Stimulated activated CD8-positive, alpha-beta memory T cell treated with anti-CD3 and anti-CD28 coated beads, Interleukin-7, amount 100 ng/mL, for 24 hours (primary cell): ENCODE measurements around the gene MED31.
"Not testable (repeated sequence)": the region's sequence is repeated elsewhere in the genome, so short reads cannot be mapped to it uniquely, and the experiment has no call there.

Experiments
- DNase-seq: peaks from one replicate; pipeline ENCODE4 v3.0.0-alpha.2; 2020; ENCODE audit warnings: low read depth

The MED31 gene

DNA sequence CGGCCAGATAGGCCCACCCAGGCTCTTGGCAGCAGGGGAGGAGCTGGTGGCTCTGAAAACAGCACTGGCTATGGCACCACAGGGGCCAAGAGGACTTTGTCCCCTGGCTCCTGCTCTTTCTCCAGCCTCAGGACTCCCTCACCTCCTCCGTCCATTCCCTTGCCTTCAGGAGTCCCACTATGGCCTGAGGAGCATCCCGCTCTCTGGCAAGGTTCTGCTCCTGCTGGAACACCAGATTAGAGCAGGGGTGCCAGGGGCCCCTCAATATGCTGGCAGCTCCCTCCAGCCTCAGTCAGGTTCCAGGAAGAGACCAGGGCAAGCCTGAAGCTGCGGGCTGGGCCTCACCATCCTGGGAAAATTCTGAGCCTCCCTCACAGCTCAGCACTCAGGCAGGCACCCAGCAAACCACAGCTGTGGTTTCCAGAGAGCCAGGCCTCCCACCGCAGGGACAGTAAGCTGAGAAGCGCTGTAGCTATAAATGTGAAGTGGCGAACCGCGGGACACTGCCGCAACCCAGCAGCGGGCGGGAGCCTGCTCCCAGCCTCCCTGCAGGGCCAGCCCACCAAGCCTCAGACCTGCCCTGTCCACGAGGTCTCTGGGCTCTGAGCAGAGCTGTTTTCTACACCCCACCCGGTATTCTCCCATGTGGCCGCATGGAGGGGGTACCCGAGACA, 25.9 kb upstream of the MED31 start:
- DNase-seq: no peak

DNA sequence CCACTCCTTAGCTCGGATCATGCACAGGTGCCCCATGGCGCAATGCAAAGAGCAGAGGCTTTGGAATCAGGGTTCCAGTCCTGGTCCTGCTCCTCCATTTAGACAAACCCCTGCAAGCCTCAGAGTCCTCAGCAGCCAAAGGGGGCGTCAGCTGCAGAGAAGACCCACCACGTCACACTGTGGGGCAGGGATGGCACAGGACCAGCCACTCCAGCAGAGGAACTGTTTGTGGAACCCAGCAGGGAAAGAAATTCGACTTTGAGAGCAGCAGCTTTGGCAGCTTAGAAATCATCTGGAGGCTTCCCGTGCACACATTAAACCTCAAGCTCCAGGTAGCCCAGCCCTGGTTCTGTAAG, 25.4 kb upstream of the MED31 start:
- DNase-seq: no peak

DNA sequence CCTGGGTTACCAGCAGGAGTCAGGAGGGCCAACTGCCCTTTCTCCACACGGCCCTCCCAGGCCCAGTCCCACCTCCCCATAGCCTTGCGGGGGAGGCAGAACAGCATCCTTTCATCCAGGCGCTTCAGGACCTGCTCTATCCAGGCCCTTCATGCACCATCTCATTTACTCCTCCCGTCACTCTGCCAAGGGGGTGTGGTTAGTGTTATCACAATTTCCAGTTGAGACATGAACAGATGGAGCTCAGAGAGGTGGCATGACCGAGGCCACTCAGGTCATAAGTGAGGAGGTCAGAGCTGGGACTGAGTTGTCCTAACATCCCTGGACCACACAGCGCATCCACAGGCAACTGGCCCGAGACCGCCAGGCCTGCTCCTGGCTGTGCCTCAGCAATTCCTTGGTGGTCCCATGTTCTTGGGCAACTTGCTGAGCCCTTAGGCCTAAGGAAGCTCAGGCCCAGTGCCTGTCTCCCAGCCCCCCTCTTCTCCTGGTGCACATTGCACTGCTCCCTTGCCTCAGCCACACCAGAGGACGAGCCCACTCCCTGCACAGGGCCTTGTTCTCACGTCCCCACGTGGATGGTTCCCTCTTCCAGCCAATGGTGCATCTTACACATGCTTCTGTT, 23.9 kb upstream of the MED31 start:
- no peak for DNase-seq

DNA sequence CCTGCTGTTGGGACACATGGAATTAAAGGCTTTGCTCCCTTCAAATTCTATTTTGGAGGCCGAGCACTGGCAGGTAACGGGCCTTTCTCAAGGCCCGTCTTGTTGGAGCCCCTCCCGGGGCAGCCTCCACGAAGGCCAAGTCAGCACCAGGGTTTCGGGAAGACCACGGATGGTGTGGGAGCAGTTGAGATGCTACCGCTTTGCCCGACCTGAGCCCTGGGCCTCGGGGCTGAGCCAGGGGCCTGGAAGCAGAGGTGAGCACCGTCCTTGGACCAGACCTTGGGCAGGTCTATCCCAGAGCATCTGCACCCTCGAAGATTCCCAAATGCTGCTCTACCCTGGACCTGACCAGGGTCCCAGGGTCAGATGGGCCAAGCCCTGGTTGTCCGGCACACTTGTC, 23.2 kb upstream of the MED31 start:
- no peak for DNase-seq

DNA sequence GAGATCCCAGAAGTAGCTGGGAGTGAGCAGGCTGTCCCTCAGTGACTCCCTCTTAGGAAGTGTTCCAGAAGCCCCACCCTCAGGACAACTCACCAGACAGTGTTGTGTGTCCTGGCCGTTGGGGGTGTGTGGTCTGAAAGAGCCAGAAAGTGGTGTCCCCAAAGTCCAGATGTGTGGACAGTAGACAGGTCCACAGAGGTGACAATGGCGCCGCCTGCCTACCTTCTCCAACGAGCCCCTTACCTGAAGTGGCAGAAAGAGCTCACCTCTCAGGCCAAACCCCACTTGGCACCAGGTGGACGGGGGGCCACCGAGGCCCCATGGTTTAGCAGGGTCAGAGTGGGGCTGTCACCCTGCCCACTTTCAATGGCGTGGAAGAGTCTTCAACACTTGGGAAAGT, 20.0 kb upstream of the MED31 start:
- no peak for DNase-seq

DNA sequence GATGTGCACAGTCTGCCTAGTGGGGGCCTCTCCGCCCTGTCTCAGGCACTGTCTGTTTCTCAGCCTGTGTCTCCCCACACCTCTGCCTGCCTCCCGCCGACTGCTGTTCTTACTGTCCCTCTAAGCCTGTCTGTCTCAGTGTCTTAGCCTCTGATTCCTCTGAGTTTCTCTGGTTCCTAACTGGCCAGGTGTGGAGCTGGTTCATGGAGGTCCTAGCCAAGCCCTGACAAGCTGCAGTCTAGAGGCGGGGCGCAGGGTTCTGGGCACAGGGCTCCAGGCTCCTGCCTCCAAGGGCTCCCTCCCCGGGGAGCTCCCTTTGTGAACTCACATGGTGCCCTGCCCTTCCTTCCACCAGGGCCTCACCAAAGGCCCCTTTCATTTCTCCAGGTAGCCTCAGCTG, 19.6 kb upstream of the MED31 start:
- DNase-seq: no peak

DNA sequence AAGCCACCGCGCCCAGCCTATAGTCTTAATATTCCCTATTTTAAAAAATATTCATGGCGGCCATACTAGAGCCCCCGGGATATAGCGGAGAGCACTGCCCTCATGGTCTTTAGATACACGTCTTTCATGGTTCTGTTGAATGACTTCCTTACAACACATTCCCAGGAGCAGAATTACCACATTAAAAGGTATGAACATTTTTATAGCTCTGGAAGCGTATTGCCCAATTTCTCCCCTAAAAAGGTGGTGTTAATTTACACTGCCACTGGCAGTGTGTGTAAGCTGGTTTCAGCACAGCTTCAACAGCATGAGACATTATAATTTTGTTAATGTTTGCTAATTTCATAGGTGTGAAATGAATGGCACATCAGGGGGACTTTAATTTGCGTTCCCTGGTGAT, 19.2 kb upstream of the MED31 start:
- no peak for DNase-seq

DNA sequence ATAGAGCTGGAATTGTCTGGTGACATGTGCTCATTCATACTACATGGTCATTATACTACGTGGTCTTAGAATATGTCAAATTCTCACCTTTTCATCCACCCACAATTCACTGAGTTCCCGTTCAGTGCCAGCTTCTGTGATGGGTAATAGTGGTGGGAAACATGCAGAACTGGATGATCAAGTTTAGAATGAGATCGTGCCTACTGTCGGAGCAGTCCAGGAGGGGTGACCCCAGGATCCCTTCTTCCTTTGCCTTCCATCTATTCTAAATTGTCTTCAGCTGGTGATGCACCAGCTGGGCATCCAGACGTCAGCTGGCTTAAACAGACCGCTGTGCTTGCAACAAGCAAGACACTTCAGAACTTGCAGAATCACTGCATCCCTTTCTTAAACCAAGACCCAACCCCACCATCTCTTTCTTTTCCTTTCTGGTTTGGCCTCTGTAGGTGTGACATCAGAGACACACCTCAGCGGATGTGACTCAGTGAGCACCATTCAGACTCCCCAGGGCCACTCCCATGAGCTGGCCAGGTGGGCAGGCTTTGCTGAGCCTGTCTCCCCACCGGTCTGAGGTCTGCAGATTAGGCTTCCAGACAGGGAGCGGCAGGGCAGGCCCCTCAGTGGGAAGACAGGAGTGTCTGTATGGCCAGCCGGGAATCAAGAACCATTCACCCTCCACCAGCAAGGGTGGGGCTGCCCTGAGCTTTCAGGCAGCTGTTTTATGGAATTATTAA, 18.2 kb upstream of the MED31 start:
- no peak for DNase-seq

DNA sequence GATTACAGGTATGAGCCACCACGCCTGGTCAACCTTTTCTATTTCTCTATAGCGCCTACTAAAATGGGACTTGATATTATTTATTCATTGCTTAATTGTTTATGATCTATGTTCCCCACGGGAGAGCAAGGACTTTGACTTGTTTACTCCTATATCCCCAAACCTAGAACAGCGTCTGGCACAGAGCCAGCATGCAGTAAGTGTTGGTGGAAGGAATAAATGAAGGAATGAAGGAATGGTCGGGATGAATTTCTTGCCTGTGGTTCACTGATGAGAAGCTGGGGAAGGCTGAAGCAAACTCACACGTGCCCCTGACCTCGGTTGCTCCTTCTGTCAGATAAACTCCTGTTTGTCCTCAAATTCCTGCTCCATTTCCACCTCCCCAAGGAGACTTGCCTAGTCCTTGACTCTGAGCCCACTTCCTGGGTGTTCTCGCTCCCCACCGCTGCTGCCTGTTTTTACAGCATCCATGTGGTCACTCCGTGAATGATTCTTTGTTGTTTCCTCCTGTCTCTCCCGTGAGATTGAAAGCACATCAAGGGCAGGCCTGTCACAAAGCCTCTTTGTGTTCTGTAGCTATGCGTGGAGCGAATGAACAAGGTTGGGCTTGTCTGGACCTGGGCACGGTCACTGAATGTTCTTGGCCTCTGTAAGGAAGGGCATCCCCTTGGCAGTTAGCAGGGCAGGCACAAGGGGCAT, 17.5 kb upstream of the MED31 start:
- no peak for DNase-seq

DNA sequence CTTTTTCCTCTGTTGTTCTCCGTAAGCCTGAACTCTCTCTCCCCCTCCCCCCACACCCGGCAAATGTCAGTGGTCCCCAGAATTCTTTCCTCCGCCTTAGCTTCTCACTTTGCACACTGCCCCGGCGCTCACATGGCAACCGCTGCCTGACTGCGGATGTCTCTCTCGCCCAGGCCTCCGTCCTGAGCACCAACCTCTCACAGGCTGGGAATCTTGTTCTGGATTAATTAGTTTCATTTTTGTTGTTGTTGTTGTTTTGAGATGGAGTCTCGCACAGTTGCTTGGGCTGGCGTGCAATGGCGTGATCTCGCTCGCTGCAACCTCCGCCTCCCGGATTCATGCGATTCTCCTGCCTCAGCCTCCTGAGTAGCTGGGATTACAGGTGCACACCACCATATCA, 16.8 kb upstream of the MED31 start:
- DNase-seq: no peak

DNA sequence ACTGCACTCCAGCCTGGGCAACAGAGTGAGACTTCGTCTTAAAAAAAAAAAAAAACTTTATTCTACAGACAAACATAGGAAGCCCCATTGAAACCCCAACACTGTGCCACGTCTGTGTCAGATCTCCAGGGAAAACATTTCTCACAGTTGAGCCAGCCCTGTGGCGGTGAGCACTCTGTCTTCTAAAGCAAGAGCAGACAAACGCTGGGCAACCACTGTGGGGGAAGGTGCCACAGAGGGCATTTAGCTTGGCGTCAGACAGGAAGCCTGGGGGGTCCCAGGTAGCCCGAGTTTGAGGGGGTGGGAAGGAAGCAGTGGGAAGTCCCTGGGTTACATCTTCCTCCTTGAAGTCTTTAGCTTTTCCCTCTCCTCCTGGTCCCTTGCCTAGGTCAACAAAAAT, 16.1 kb upstream of the MED31 start:
- no peak for DNase-seq

DNA sequence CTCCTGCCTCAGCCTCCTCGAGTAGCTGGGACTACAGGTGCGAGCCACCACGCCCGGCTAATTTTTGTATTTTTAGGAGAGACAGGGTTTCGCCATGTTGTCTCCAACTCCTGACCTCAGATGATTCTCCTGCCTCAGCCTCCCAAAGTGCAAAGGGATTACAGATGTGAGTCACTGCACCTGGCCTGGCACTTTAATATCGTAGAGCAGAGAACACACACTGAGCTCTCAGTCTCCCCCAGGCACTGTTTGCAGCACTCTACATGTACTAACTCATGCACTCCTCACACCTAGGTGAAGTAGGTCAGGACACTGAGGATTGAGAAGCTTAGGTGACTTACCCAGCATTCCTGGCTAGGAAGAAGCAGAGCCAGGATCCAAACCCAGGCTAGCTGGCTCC, 15.2 kb upstream of the MED31 start:
- DNase-seq: no peak

DNA sequence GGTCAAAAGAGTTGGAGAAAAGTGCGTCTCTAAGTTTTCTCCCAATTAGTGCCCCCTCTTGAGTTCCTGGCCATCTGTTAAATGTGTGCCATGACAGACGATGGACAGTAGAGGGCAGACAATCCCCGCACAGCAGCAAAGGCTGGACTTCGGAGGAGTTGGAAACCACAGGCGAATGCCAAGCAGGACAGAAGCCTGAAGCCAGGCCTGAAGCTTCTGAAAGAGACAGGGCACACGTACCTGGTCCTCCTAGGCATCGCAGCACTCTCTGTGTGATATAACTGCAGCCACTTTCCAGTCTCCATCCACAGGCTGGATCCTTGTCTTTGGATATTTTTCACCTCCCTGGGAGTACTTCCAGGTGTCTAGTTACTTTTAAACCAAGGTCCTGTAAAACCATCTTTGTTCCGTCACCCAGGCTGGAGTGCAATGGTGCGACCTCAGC, 14.7 kb upstream of the MED31 start:
- DNase-seq: no peak

DNA sequence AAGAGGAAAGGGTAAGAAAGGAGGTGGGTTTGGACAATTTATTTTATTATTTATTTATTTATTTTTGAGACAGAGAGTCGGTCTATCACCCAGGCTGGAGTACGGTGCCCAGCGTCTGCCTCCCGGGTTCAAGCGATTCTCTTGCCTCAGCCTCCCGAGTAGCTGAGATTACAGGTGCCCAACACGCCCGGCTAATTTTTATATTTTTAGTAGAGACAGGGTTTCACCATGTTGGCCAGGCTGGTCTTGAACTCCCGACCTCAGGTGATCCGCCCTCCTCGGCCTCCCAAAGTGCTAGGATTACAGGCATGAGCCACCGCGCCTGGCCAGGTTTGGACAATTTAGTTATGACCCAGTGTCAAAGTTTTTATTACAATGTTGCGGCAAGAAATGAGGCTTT, 11.8 kb upstream of the MED31 start:
- not testable (repeated sequence) for DNase-seq

DNA sequence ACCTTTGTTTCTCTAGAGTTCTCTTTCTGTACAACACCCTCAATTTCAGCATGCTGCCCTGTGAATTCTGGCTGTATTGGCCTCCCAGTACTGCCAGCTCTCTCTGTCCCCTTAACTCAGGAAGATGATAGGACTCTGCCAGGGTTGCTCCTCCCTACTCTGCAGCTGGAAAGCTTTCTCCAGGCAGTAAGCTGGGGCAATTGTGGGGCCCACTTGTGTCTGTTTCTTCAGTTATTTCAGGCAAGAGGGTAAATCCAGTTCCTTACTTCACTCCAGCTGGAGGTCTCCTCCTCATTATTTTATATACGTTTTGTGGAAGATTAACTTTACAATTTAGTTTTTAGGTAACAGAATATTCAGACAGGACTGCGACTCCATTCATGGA, 10.1 kb upstream of the MED31 start:
- no peak for DNase-seq

DNA sequence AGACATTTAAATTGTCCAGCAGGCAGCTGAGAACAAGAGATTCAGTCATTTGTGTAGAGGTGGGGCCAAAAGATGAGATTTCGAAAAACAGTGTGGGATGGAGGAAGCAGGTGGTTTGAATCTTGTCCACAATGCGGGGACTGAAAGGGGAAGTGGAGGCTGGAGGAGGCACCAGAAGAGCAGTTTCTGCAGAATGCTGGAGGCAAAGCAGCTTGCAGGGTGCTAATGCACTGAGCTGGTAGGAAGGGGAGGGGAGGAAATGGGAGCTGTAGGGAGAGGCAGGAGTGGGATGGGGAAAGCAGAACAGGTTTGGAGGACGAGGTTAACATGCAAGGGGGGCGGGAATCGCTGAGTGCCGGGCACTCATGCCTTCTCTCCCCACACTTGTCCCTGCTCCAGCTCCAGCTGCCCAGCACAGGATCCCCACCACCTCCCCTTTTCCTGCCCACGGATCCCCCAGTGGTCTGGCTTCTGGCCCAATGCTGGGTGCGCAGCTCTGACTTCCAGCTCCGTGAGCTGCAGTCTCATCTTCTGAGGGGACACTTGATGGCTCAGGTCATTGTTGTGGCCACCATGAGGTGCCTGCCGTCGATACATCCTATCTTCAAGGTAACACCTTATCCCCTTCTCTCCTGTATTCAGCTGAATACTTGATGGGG, 9.5 kb upstream of the MED31 start:
- no peak for DNase-seq

DNA sequence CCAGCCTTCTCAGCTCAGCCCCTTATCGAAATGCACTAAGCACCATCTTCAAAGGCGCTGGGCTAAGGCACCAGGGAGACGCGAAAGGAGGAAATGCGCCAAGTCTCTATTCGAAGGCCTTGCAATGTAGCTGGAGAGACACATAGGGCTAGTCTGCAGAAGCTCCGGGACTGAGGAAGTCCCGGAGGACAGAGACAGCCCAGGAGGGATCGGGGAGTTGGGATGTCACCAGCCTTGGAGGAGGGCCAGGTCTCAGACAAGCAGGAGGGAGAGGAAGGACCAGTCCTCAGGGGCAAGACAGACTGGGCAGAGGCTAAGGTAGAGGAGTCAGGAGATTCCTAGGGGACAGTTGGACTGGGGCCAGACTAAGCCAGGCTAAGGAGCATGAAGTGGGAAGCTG, 8.7 kb upstream of the MED31 start:
- no peak for DNase-seq

DNA sequence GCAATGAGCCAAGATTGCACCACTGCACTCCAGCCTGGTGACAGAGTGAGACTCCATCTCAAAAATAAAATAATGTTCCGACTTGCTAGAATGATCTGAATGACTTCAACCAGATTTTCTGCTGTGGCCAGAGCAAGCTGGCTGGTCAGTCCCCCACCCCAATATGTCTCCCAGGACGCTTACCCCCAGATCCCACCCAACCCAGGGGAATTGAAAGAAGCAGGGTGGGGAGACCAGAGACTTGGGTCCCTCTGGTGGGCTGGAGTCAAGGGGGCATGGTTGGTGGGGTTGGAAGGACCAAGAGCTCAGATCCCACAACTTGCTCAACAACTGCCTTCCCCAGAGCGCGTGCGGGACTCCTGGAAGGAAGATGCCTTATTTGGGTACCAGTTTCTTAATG, 7.0 kb upstream of the MED31 start:
- not testable (repeated sequence) for DNase-seq

DNA sequence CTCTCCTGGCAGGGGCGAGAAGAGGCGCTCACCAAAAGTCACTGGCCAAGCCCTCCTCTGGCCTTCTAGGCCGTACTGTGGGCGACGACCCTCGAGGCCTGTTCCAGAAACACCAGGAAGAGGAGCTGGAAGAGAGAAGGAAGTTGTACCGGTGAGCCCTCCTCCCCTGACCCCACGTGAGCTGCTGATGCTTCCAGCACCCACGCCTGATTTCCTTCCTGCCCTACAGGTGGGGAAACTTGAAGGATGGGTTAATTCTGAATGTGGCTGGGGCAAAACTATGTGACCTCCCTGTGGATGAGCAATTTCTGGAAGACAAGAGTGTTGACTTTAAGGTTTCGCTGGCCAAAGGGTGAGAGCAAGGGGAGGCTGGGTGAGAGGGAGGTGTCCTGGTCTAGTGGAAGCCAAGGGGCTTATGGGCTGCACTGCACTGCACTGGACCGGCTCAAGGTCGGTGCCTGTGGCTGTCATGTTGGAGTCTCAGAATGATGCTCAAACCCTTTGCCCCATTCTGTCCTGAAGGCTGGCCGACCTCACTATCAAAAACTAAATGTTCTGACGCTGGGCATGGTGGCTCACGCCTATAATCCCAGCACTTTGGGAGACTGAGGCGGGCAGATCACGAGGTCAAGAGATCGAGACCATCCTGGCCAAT, 6.4 kb upstream of the MED31 start:
- no peak for DNase-seq

DNA sequence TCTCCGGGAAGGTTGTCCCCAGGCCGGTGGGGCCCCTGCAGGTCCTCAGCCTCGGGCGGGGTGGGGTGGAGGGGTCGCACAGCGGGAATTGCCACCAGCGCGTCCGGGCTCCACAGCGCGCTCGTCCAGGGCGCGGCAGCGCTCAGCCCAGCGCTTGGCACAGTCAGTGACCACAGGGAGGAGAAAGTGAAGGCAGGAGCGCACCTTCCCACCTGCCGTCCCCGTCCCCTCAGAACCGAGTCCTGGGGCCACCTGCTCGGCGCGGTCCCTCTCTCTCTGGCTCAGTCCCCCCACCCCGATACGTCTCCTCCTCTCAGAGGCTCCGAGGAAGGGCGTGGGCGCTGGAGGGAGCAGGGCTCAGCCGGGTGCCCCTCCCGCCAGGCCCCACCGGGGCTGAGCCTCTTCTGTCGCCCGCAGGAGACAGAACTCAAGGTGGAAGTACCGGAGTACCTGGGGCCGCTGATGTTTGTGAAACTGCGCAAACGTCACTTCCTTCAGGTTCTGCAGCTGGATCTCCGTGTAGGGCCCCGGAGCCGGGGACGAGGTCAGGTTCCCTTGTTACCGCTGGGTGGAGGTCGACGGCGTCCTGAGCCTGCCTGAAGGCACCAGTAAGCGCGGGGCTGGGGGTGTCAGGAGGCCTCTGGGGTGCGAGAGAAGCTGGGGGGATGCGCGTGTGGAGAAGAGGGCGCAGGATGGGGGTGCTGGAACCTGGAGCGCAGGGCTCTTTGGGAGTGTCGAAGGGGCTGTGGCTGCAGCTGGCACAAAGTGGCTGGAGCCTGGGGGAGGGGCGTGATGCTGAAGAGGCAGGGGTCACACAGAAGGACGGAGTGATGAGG, 5.6 kb upstream of the MED31 start:
- not testable (repeated sequence) for DNase-seq
